Measurements from ENCODE around the gene MAPT. TPM values are rescaled to one million over a fixed set of nuclear protein-coding genes. Genes with fewer than 3 reads are reported as not detected.

The MAPT gene
- total RNA-seq, 1 experiment from 2014 or later = 37.5 TPM

- DNase-seq (ENCODE audit: low read depth, low spot score) = no peak
- intact Hi-C loops (cut with micrococcal nuclease) = no loop called here
- CTCF ChIA-PET = no interaction called here
Measured at GRCh38 chr17:46009681-46010596, 115.6 kb downstream of the MAPT start.

More at GRCh38 chr17:46009681-46010596, 115.6 kb downstream of the MAPT start:
- Histone ChIP-seq H3K4me2 (ENCODE audit: low read length) (no peak overlapping the region), H4K20me1 (ENCODE audit: insufficient read depth) (no peaks in the 10 kb centered on the region), H3K79me2 (ENCODE audit: insufficient read depth, low read length) (no peaks in the 10 kb centered on the region), H3K36me3 (ENCODE audit: control insufficient read depth in 1 of 2, insufficient read depth in 2 of 2, low read length in 2 of 2) (no peaks in the 10 kb centered on the region), H3K27ac (ENCODE audit: low read depth, low read length) (no peak overlapping the region), H3K9ac (ENCODE audit: low read length) (no peak overlapping the region), H3K9me2 (ENCODE audit: insufficient read depth) (no peaks in the 10 kb centered on the region), H3K9me3 (ENCODE audit: control insufficient read depth in 1 of 2, insufficient read depth in 1 of 2, low read depth in 1 of 2, low read length in 2 of 2) (no peaks in the 10 kb centered on the region), H3K27me3 (ENCODE audit: insufficient read depth, low read length) (no peaks in the 10 kb centered on the region), H3K4me3 (replicated peaks in 1 of 2; ENCODE audit: low read depth in 1 of 2, low read length in 2 of 2) (no peak overlapping the region), H2AFZ (ENCODE audit: low read depth, low read length, poor library complexity, severe bottlenecking) (no peak overlapping the region), H3K4me1 (ENCODE audit: control insufficient read depth in 1 of 2, insufficient read depth in 2 of 2, low read length in 2 of 2) (no peaks in the 10 kb centered on the region)
- POLR2A ChIA-PET = no interaction called here
- TF ChIP-seq TCF7L2 (IDR thresholded peaks at IDR 0.05; ENCODE audit: borderline replicate concordance, extremely low read depth, insufficient read depth, insufficient read length) = no peak
- TF ChIP-seq ATF3 (IDR thresholded peaks at IDR 0.05) = no peak
- no peak for TF ChIP-seq SIN3A (IDR thresholded peaks at IDR 0.05; ENCODE audit: low read depth)
- TF ChIP-seq REST (IDR thresholded peaks at IDR 0.05; ENCODE audit: low read depth) = no peak
- TF ChIP-seq CTCF (IDR thresholded peaks at IDR 0.05 in 2 of 3, conservative IDR thresholded peaks at IDR 0.05 in 1 of 3; ENCODE audit: borderline replicate concordance in 1 of 3, insufficient read depth in 1 of 3, low read depth in 2 of 3, low read length in 2 of 3) = no peak
- no peak for TF ChIP-seq YY1 (IDR thresholded peaks at IDR 0.05; ENCODE audit: extremely low read depth, insufficient replicate concordance, low read depth, low read length)
- RAD21 ChIA-PET (ENCODE audit: low non-redundant PET in 1 of 2, low total read pairs in 2 of 2, uncharacterized antibody in 2 of 2, unreplicated experiment in 2 of 2) = no interaction called here
- BruUV-seq (replicated peaks) = no TSS peak
- ATAC-seq = peak; percentile 15; the same call in 1 of the 2 replicates

Data from HCT116 (cell line).